Measurements from ENCODE around the gene SHROOM3. TPM values are rescaled to one million over a fixed set of nuclear protein-coding genes. Genes with fewer than 3 reads are reported as not detected.
A peak's percentile ranks its signal among the peaks of the same experiment; 100 is the strongest.

SHROOM3 gene
- total and polyA plus RNA-seq, 2 donors from 2014 or later: 5.5 to 67.3 TPM

- FAIRE-seq: no peak
- peaks cover 0 to 7% (median 2%) of the 10 kb centered on the region in 3 donors for H3K4me1 ChIP-seq (ENCODE audit: control insufficient read depth in 2 of 3, insufficient read depth in 2 of 3, low read depth in 1 of 3, low read length in 3 of 3)
- H3K9me3 ChIP-seq (ENCODE audit: control insufficient read depth in 2 of 3, insufficient read depth in 1 of 3, low read length in 3 of 3): no peaks in the 10 kb centered on the region
- intact Hi-C loops (cut with DNase I): no loop called here
- H3K27me3 ChIP-seq (ENCODE audit: control insufficient read depth, insufficient read depth, low read length): no peaks in the 10 kb centered on the region
- DNase-seq: no peak
- H3K4me3 ChIP-seq (ENCODE audit: low read length in 3 of 3): no peak overlapping the region
- no peaks in the 10 kb centered on the region for H3K36me3 ChIP-seq (ENCODE audit: control insufficient read depth in 2 of 3, insufficient read depth in 3 of 3, low read length in 3 of 3)
- H3K9ac ChIP-seq (ENCODE audit: low read length in 3 of 3): no peak overlapping the region
- no peak overlapping the region for H3K27ac ChIP-seq (ENCODE audit: low read depth in 2 of 2, low read length in 2 of 2)
- TF ChIP-seq CTCF (IDR thresholded peaks at IDR 0.05; ENCODE audit: borderline replicate concordance, extremely low read depth, insufficient read depth): no peak
These were observed 146.3 kb downstream of the SHROOM3 start for GRCh38 chr4:76581077-76581962.

GRCh38 chr4:76582074-76582816, 147.2 kb downstream of the SHROOM3 start:
- no peaks in the 10 kb centered on the region for H3K27me3 ChIP-seq (ENCODE audit: control insufficient read depth, insufficient read depth, low read length)
- H3K4me1 ChIP-seq (ENCODE audit: control insufficient read depth in 2 of 3, insufficient read depth in 2 of 3, low read depth in 1 of 3, low read length in 3 of 3): peaks cover 0 to 10% (median 2%) of the 10 kb centered on the region in 3 donors
- H3K36me3 ChIP-seq (ENCODE audit: control insufficient read depth in 2 of 3, insufficient read depth in 3 of 3, low read length in 3 of 3): no peaks in the 10 kb centered on the region
- H3K9ac ChIP-seq (ENCODE audit: low read length in 3 of 3): no peak overlapping the region
- no peak for TF ChIP-seq CTCF (IDR thresholded peaks at IDR 0.05; ENCODE audit: borderline replicate concordance, extremely low read depth, insufficient read depth)
- H3K27ac ChIP-seq (ENCODE audit: low read depth in 2 of 2, low read length in 2 of 2): no peak overlapping the region
- intact Hi-C loops (cut with DNase I): no loop called here
- no peaks in the 10 kb centered on the region for H3K9me3 ChIP-seq (ENCODE audit: control insufficient read depth in 2 of 3, insufficient read depth in 1 of 3, low read length in 3 of 3)
- FAIRE-seq (no peak), DNase-seq (peak in 2 of 5 donors; percentile 80 to 84)
- H3K4me3 ChIP-seq (ENCODE audit: low read length in 3 of 3): no peak overlapping the region

GRCh38 chr4:76582817-76583087, 147.7 kb downstream of the SHROOM3 start:
- Histone ChIP-seq H3K27me3 (ENCODE audit: control insufficient read depth, insufficient read depth, low read length) (no peaks in the 10 kb centered on the region), H3K36me3 (ENCODE audit: control insufficient read depth in 2 of 3, insufficient read depth in 3 of 3, low read length in 3 of 3) (no peaks in the 10 kb centered on the region), H3K27ac (ENCODE audit: low read depth in 2 of 2, low read length in 2 of 2) (no peak overlapping the region), H3K9me3 (ENCODE audit: control insufficient read depth in 2 of 3, insufficient read depth in 1 of 3, low read length in 3 of 3) (no peaks in the 10 kb centered on the region), H3K4me1 (ENCODE audit: control insufficient read depth in 2 of 3, insufficient read depth in 2 of 3, low read depth in 1 of 3, low read length in 3 of 3) (peaks cover 0 to 10% (median 2%) of the 10 kb centered on the region in 3 donors), H3K4me3 (ENCODE audit: low read length in 3 of 3) (no peak overlapping the region), H3K9ac (ENCODE audit: low read length in 3 of 3) (no peak overlapping the region)
- FAIRE-seq: no peak
- intact Hi-C loops (cut with DNase I): no loop called here
- TF ChIP-seq CTCF (IDR thresholded peaks at IDR 0.05; ENCODE audit: borderline replicate concordance, extremely low read depth, insufficient read depth): no peak
- DNase-seq: no peak

Data from kidney (tissue), 14 donors.